Inflammatory macrophage (primary cell): ENCODE data around the gene PROCA1.
"Not testable (repeated sequence)": the region's sequence is repeated elsewhere in the genome, so short reads cannot be mapped to it uniquely, and the experiment has no call there.

Source experiments
- DNase-seq, 2 donors: peaks; one replicate each; pipeline ENCODE4 v3.0.0-alpha.2; 2020 to 2022

Gene PROCA1

GRCh38 chr17:28667870-28668269, 43.8 kb downstream of the PROCA1 start:
- DNase-seq = no peak

- no peak for DNase-seq
Observed at GRCh38 chr17:28665994-28666393, 45.7 kb downstream of the PROCA1 start.

GRCh38 chr17:28663723-28664122, 48.0 kb downstream of the PROCA1 start:
- DNase-seq = no peak

GRCh38 chr17:28662527-28662829, 49.2 kb downstream of the PROCA1 start:
- DNase-seq = no peak

GRCh38 chr17:28661635-28662526, 49.8 kb downstream of the PROCA1 start, which contains the start of the genes SDF2 and SUPT6H:
TSS of gene SDF2 (minus strand) at chr17:28661906. CDS start at chr17:28661876, 30 bp downstream.
TSS of gene SUPT6H (plus strand) at chr17:28662205. CDS start at chr17:28673402, 11,197 bp downstream.
- DNase-seq = peak; percentile 90 to 92

- DNase-seq = not testable (repeated sequence)
Observed at GRCh38 chr17:28659497-28659881, 52.2 kb downstream of the PROCA1 start.

- not testable (repeated sequence) for DNase-seq
Observed at GRCh38 chr17:28658766-28659496, 52.8 kb downstream of the PROCA1 start.

- not testable (repeated sequence) for DNase-seq
Observed at GRCh38 chr17:28658342-28658741, 53.3 kb downstream of the PROCA1 start.

GRCh38 chr17:28657756-28658155, 53.9 kb downstream of the PROCA1 start:
- no peak for DNase-seq

GRCh38 chr17:28655160-28655559, 56.5 kb downstream of the PROCA1 start:
- no peak for DNase-seq
